LNCaP clone FGC (cell line): Measurements from ENCODE around the gene ZDHHC18.

ENCODE experiments used
- DNase-seq: peaks from one replicate; pipeline ENCODE4 v3.0.0-alpha.2; 2011; ENCODE audit warnings: low read depth
- H3K4me3 ChIP-seq: 2 replicates; pipeline ENCODE4 v1.5.1; 2011; ENCODE audit warnings: mild to moderate bottlenecking, low read depth, low read length, control low read depth
- TF ChIP-seq, protein P1 (sequence below): IDR thresholded peaks from 2 replicates; pipeline ENCODE4 v1.5.1; 2012; ENCODE audit warnings: mild to moderate bottlenecking; ENCODE audit not compliant: control insufficient read depth, insufficient read depth; ENCODE audit errors: extremely low read depth

ZDHHC18 gene

DNA sequence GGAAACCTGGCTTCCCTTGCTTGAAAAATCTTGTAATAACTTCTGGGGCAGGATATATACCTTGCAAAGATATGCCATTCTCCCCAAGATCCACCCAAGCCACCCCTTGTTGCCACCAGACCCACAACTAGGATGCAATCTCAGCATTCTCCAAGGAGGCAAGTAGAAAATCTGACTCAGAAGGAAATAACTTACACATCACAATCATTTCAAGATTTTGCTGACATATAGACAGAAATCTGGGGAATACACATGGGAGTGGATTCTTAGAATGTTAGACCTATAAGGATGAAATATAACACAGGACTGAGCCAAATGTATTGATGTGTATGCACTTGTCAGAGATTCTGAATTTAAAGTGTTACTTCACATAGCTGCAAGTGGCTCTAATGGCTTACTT lies 14.8 kb upstream of the ZDHHC18 start:
- no peak for DNase-seq
- H3K4me3 ChIP-seq = no peak overlapping the region
- TF ChIP-seq, protein P1, sequence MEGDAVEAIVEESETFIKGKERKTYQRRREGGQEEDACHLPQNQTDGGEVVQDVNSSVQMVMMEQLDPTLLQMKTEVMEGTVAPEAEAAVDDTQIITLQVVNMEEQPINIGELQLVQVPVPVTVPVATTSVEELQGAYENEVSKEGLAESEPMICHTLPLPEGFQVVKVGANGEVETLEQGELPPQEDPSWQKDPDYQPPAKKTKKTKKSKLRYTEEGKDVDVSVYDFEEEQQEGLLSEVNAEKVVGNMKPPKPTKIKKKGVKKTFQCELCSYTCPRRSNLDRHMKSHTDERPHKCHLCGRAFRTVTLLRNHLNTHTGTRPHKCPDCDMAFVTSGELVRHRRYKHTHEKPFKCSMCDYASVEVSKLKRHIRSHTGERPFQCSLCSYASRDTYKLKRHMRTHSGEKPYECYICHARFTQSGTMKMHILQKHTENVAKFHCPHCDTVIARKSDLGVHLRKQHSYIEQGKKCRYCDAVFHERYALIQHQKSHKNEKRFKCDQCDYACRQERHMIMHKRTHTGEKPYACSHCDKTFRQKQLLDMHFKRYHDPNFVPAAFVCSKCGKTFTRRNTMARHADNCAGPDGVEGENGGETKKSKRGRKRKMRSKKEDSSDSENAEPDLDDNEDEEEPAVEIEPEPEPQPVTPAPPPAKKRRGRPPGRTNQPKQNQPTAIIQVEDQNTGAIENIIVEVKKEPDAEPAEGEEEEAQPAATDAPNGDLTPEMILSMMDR = no peak

DNA sequence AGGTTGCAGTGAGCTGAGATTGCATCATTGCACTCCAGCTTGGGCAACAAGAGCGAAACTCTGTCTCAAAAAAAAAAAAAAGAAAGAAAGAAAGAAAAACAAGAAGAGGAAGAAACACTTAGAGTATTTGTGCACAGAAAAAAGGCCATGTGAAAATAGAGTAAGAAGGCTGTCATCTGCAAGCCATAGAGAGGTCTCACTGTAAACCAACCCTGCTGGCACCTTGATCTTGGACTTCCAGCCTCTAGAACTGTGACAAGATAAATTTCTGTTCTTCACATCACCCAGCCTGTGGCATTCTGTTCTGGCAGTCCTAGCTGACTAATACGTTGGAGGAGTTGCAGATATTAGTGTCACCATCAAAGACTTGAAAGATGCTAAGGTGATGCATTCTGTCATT lies 12.1 kb upstream of the ZDHHC18 start:
- TF ChIP-seq, protein P1 = no peak
- no peak overlapping the region for H3K4me3 ChIP-seq
- no peak for DNase-seq

DNA sequence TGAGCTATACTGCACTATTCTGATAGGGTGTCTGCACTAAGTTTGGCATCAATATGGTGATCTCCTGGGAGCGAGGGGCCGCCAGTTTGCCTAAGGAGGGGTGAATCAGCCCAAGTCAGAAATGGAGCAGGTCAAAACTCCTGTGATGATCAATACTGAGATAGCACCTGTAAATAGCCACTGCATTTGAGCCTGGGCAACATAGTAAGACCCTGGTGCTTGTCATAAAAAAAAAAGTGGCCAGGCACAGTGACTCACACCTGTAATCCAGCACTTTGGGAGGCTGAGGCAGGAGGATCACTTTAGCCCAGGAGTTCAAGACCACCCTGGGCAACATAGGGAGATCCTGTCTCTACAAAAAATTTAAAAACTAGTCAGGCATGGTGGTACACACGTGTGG lies 11.6 kb upstream of the ZDHHC18 start:
- DNase-seq = no peak
- TF ChIP-seq, protein P1 = no peak
- no peak overlapping the region for H3K4me3 ChIP-seq

DNA sequence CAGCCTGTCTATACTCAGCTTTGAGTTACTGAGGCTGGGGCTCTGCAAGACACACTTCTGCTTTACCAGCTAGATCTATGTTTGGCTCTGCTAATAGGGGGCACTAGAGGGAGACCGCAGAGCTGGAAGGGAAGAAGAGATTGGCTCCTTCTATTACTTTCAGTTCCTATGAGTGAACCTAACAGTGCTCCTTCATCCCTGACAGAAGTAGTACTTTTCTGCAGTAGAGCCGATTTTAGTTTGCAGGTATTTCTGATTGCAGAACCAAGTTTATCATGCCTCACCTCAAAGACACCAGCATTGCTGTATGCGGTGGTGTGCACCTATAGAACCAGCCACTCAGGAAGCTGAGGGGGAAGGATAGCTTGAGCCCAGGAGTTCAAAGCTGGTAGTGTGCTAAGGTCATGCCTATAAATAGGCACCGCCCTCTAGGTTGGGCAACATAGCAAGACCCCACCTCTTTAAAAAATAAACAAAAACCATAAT lies 5.7 kb upstream of the ZDHHC18 start:
- DNase-seq = no peak
- TF ChIP-seq, protein P1 = no peak
- no peak overlapping the region for H3K4me3 ChIP-seq

DNA sequence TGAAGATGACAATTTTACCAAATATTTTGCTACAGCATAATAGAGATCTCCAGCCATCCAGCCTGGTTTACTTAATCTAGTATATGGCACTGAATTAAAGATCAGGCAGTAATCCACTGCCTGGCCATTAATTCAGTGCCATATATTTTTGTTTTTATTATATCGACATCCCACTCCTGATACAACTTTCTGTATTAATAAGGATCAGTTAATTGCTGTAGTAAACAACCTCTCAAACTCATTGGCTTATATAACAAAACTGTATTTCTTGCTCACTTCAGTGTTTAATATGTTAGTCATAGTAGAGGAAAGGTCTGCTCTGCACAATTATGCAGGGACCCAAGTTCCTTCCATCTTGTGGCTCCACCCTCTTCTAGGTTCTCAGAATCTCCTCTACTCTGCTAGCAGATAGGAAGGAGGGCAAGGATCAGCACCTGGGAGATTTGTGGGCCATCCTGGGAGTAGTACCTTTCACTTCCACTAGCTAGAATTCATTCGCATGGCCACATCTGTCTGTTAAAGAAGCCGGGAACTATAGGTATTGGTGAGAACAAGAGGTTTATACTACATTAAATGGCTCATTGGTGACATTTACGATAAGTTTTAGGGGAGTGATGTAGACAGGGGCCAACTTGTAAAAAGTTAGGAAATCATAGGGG lies 3.6 kb upstream of the ZDHHC18 start:
- H3K4me3 ChIP-seq = no peak overlapping the region
- no peak for DNase-seq
- TF ChIP-seq, protein P1 = no peak

DNA sequence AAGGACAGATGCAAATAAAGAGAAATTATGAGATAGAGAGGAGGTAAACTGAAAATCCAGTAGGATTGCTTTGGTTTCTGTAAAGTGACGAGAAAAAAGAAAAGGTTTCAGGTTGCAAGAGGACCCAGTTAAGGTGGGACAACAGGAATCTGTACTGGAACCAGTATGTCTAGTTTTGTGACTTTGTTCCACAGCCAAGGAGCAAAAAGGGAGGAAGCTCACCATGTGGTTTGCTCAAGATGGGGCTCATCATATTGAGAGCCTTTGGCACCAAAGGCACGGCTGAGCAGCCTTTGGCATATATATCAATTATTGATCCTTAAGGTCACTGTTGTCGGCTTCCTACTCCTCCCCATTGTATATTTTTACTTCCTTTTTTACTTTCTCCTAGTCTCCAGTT lies 1.8 kb upstream of the ZDHHC18 start:
- H3K4me3 ChIP-seq = no peak overlapping the region
- peak; percentile 76 for DNase-seq
- TF ChIP-seq, protein P1 = no peak

DNA sequence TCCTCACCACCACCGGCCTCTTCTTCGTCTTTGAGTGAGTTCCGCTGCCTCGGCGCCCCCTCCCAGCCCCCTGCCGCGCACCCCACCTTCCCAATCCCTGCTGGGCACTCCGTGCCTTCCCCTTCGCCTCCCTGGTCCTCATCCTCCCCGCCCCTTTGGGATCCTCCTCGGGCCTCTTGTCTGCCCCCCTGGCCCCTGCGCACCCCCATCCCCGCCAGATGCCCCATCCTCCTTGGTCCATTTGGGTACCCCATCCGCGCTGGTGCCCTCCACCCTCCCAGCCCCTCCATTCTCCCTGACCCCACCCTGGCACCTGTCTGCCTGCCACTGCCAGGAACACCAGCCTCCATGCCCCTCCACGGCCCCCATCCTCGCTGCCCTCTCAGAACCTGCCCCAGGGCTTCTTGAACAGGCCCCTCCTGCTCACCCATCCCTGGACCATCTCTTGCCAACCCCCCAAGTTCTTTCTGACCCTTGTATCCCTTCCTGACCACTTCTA lies 667 bp downstream of the ZDHHC18 start:
- no peak for DNase-seq
- TF ChIP-seq, protein P1 = no peak
- H3K4me3 ChIP-seq = peak overlapping the region; percentile 60
